Mesothelial cell of epicardium (in vitro differentiated cells): ENCODE measurements around the gene ZNF581. TPM values are rescaled to one million over a fixed set of nuclear protein-coding genes. Genes with fewer than 3 reads are reported as not detected.

ENCODE experiments used
- DNase-seq, 2 experiments: peaks; one replicate each; pipeline ENCODE4 v3.0.0; 2021; ENCODE audit warnings: low spot score in 2 of 2; ENCODE audit not compliant: unreplicated experiment in 2 of 2
- H3K27ac Mint-ChIP-seq: 2 replicates; pipeline ENCODE4 v1.8.0; 2021; ENCODE audit warnings: mixed read lengths
- H3K27me3 Mint-ChIP-seq: 2 replicates; pipeline ENCODE4 v1.8.0; 2021; ENCODE audit warnings: low read depth, mixed read lengths
- H3K36me3 Mint-ChIP-seq: 2 replicates; pipeline ENCODE4 v1.8.0; 2021; ENCODE audit warnings: mixed read lengths
- H3K4me1 Mint-ChIP-seq: 2 replicates; pipeline ENCODE4 v1.8.0; 2021; ENCODE audit warnings: mixed read lengths
- H3K4me3 Mint-ChIP-seq: 2 replicates; pipeline ENCODE4 v1.8.0; 2021; ENCODE audit warnings: mild to moderate bottlenecking, moderate library complexity, mixed read lengths
- H3K9me3 Mint-ChIP-seq: 2 replicates; pipeline ENCODE4 v1.8.0; 2021; ENCODE audit warnings: mixed read lengths
- total RNA-seq: library from RNA; stranded (reverse); gene quantifications from 3 replicates; pipeline ENCODE4 v1.2.1, GENCODE V29; 2021
- TF ChIP-seq, protein P1 (sequence below): fragments of 200-600 bp; sonication (generic); IDR thresholded peaks from one replicate; pipeline ENCODE4 v1.5.0; 2021; ENCODE audit warnings: antibody characterized with exemption; ENCODE audit not compliant: unreplicated experiment

The ZNF581 gene
- total RNA-seq, 1 donor from 2014 or later, result 42.6 TPM

DNA sequence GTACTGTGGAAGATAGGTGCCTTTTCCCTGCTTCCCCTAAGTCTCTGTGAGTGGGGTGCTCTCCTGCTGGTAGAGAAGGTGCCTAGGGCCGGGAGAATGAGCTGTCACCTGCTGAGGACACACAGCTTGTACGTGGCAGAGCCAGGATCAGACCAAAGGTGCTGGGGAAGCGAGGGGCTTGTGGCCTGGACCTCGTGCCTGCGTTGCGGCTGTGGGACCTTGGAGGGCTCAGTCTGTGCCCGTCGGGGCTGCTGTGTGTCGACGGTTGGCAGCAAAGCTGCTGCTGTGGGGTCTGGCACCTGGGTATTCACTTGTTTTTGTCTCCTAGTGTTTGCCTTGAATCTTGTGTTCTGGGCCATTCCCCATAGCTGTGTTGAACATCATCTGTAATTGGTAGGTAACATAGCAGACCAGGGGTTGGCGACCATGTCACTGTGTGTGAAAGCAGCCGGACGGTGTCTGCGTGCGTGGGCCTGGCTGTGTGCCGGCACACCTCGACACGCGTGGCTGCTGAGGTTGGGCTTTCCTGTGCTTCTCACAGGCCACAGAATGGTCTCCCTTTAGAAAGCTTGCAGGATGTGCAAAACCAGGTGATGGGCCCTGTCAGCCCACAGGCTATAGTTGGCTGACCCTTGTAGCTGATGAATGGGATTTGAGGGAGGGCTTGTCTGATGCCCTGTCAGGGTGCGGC lies 20.5 kb downstream of the ZNF581 start:
- Mint-ChIP-seq H3K4me3 (no peak overlapping the region), H3K36me3 (peaks cover 22% of the 10 kb centered on the region), H3K9me3 (no peaks in the 10 kb centered on the region), H3K4me1 (peaks cover 7% of the 10 kb centered on the region), H3K27me3 (no peaks in the 10 kb centered on the region), H3K27ac (no peak overlapping the region)
- no peak for DNase-seq
- TF ChIP-seq, protein P1, sequence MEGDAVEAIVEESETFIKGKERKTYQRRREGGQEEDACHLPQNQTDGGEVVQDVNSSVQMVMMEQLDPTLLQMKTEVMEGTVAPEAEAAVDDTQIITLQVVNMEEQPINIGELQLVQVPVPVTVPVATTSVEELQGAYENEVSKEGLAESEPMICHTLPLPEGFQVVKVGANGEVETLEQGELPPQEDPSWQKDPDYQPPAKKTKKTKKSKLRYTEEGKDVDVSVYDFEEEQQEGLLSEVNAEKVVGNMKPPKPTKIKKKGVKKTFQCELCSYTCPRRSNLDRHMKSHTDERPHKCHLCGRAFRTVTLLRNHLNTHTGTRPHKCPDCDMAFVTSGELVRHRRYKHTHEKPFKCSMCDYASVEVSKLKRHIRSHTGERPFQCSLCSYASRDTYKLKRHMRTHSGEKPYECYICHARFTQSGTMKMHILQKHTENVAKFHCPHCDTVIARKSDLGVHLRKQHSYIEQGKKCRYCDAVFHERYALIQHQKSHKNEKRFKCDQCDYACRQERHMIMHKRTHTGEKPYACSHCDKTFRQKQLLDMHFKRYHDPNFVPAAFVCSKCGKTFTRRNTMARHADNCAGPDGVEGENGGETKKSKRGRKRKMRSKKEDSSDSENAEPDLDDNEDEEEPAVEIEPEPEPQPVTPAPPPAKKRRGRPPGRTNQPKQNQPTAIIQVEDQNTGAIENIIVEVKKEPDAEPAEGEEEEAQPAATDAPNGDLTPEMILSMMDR, result no peak

DNA sequence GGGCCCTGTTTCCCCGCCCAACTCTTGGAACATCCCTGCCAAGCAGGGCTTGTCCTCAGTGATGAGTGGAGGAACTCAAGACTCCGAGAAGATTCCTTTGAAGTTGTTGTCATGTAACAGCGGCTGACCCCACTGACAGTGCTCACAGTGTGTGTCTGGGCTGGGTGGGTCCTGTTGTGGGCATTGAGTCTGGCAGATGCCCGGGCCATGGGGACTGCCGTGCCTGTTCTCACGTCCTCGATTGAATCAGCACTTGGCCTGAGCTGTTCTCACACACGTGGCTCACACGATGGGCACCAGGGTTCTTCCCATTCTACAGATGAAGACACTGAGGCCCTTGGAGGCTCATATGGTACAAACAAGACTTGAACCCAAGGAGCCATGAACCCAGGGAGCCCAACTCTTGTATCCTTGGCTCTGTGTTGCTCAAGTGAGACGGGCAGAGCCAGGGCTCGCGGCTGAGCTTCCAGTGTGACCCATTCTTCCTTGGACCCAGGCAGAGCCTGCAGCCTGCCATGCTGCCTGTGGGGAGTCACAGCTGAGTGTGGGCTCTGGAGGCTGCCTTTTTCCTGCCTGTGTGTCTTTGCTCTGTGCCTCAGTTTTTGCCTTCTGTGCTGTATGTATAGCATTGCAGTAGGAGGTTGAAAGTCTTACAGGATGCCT lies 23.0 kb downstream of the ZNF581 start:
- H3K36me3 Mint-ChIP-seq, result peaks cover 26% of the 10 kb centered on the region
- H3K27ac Mint-ChIP-seq, result no peak overlapping the region
- no peak for DNase-seq
- TF ChIP-seq, protein P1, result no peak
- peaks cover 4% of the 10 kb centered on the region for H3K4me1 Mint-ChIP-seq
- H3K9me3 Mint-ChIP-seq, result no peaks in the 10 kb centered on the region
- H3K4me3 Mint-ChIP-seq, result no peak overlapping the region
- H3K27me3 Mint-ChIP-seq, result no peaks in the 10 kb centered on the region

GRCh38 chr19:55667006-55667381 lies 23.5 kb downstream of the ZNF581 start:
- no peak for DNase-seq
- Mint-ChIP-seq H3K4me3 (no peak overlapping the region), H3K27me3 (no peaks in the 10 kb centered on the region), H3K9me3 (no peaks in the 10 kb centered on the region), H3K4me1 (peaks cover 3% of the 10 kb centered on the region), H3K27ac (no peak overlapping the region), H3K36me3 (peaks cover 22% of the 10 kb centered on the region)
- TF ChIP-seq, protein P1, result no peak

DNA sequence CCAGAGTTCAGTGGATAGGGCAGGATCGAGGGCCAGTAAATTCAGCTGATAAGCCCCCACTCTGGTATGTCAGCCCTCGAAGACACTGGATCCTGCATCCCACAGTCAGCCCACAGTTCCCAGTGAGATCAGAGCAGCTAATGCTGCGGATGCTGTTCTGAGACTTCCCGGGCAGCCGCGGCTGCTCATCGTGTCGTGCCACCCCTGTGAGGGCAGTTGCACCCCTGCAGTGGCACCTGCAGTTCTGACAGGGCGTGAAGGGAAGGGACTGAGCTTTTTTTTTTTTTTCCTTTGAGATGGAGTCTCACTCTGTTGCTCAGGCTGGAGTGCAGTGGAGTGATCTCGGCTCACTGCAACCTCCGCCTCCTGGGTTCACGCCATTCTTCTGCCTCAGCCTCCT lies 24.1 kb downstream of the ZNF581 start:
- TF ChIP-seq, protein P1, result no peak
- peaks cover 4% of the 10 kb centered on the region for H3K4me1 Mint-ChIP-seq
- no peaks in the 10 kb centered on the region for H3K27me3 Mint-ChIP-seq
- H3K36me3 Mint-ChIP-seq, result peaks cover 21% of the 10 kb centered on the region
- DNase-seq, result no peak
- H3K9me3 Mint-ChIP-seq, result no peaks in the 10 kb centered on the region
- no peak overlapping the region for H3K4me3 Mint-ChIP-seq
- H3K27ac Mint-ChIP-seq, result no peak overlapping the region

DNA sequence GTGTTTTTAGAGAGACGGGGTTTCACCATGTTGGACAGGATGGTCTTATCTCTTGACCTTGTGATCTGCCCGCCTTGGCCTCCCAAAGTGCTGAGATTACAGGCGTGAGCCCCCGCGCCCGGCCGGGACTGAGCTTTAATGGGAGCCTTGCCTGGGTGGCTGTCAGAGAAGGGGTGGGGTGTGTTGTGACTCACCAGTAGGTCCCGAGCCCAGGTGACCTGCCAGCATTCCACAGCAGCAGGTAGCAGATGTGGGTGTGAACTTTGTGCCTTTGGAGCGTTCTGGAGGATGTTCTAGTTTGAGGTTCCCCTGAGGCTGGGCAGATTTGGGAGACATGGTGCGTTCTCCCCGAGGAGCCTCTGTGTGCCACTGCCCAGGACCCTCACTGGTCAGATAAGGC lies 24.5 kb downstream of the ZNF581 start:
- H3K27ac Mint-ChIP-seq, result no peak overlapping the region
- TF ChIP-seq, protein P1, result no peak

More for the DNA sequence above, 24.5 kb downstream of the ZNF581 start:
- Mint-ChIP-seq H3K4me3 (no peak overlapping the region), H3K27me3 (no peaks in the 10 kb centered on the region), H3K4me1 (peaks cover 4% of the 10 kb centered on the region), H3K9me3 (no peaks in the 10 kb centered on the region), H3K36me3 (peaks cover 17% of the 10 kb centered on the region)
- no peak for DNase-seq
